ENCODE data around the gene IL10RA. TPM values are rescaled to one million over a fixed set of nuclear protein-coding genes. Genes with fewer than 3 reads are reported as not detected.
A peak's percentile ranks its signal among the peaks of the same experiment; 100 is the strongest.
"Not testable (repeated sequence)": the region's sequence is repeated elsewhere in the genome, so short reads cannot be mapped to it uniquely, and the experiment has no call there.

The IL10RA gene
- total RNA-seq, 2 experiments from 2014 or later: 161 to 187 TPM

- Mint-ChIP-seq H3K27ac (peak overlapping the region; percentile 56), H3K36me3 (ENCODE audit: low read depth) (peaks cover 14% of the 10 kb centered on the region), H3K27me3 (no peaks in the 10 kb centered on the region), H3K4me3 (peak overlapping the region; percentile 5), H3K9me3 (no peaks in the 10 kb centered on the region), H3K4me1 (peaks cover 59% of the 10 kb centered on the region)
- peak; percentile 46 for DNase-seq
- ChIA-PET POLR2A (no interaction called here), CTCF (interaction anchor here (0.6 to 1.6 kb wide), 5 partner anchors 10 to 354 kb away, joined by 3 to 4 read pairs (median 3); no protein-coding TSS in a partner anchor)
These were observed 15.7 kb upstream of the IL10RA start for GRCh38 chr11:117970400-117971024.

GRCh38 chr11:117972044-117972443, 14.2 kb upstream of the IL10RA start:
- DNase-seq: no peak
- Mint-ChIP-seq H3K4me3 (no peak overlapping the region), H3K27me3 (no peaks in the 10 kb centered on the region), H3K36me3 (ENCODE audit: low read depth) (peaks cover 28% of the 10 kb centered on the region), H3K9me3 (peaks cover 5% of the 10 kb centered on the region), H3K27ac (peak overlapping the region; percentile 6), H3K4me1 (peaks cover 72% of the 10 kb centered on the region)
- POLR2A ChIA-PET: no interaction called here
- CTCF ChIA-PET: interaction anchor here (1.5 kb wide), 1 partner anchor 25 kb away, joined by 7 read pairs; no protein-coding TSS in a partner anchor

GRCh38 chr11:117972629-117973502, 13.3 kb upstream of the IL10RA start:
- Mint-ChIP-seq H3K27ac (peak overlapping the region; percentile 71), H3K4me1 (peaks cover 80% of the 10 kb centered on the region), H3K9me3 (peaks cover 11% of the 10 kb centered on the region), H3K27me3 (no peaks in the 10 kb centered on the region), H3K36me3 (ENCODE audit: low read depth) (peaks cover 36% of the 10 kb centered on the region), H3K4me3 (no peak overlapping the region)
- DNase-seq: no peak
- POLR2A ChIA-PET: no interaction called here
- CTCF ChIA-PET: interaction anchor here (1.4 to 3.5 kb wide), 4 partner anchors 9 to 80 kb away, joined by 5 to 26 read pairs (median 6); partner anchors contain the start of gene IL10RA

- DNase-seq: no peak
- CTCF ChIA-PET: interaction anchor here (0.6 to 3.5 kb wide), 5 partner anchors 9 to 166 kb away, joined by 3 to 26 read pairs (median 5); partner anchors contain the start of gene IL10RA
- Mint-ChIP-seq H3K27me3 (no peaks in the 10 kb centered on the region), H3K4me3 (no peak overlapping the region), H3K9me3 (peaks cover 13% of the 10 kb centered on the region), H3K27ac (peak overlapping the region; percentile 61), H3K4me1 (peaks cover 80% of the 10 kb centered on the region), H3K36me3 (ENCODE audit: low read depth) (peaks cover 36% of the 10 kb centered on the region)
- POLR2A ChIA-PET: no interaction called here
These were observed 12.7 kb upstream of the IL10RA start for GRCh38 chr11:117973503-117973860.

- H3K4me3 Mint-ChIP-seq: no peak overlapping the region
- CTCF ChIA-PET: interaction anchor here (0.8 to 3.5 kb wide), 7 partner anchors 10 to 77 kb away, joined by 3 to 26 read pairs (median 4); partner anchors contain the start of gene IL10RA
- POLR2A ChIA-PET: no interaction called here
These were observed 9.7 kb upstream of the IL10RA start for GRCh38 chr11:117976445-117976844.

DNA sequence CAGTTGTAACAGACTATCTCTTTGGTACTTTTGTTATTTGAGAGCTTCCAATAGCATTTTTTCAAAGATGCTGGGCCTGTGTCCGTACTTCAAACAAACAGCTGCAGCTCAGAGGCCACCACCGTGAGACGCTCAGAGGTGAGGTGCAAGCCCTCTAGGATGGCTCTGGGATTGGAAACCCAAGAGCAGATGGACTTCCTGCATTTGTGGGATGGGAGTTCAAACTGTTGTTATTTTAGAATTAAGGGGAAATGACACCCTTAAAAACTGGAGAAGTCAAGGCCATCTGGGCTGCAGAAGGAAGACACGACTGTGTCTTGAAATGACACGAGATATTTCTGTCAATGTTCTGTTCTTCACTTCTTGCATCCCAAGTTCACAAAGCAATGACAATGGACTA, 9.2 kb upstream of the IL10RA start:
- Mint-ChIP-seq H3K4me1 (peaks cover 71% of the 10 kb centered on the region), H3K27ac (peak overlapping the region; percentile 19), H3K4me3 (no peak overlapping the region), H3K36me3 (ENCODE audit: low read depth) (peaks cover 37% of the 10 kb centered on the region), H3K27me3 (no peaks in the 10 kb centered on the region), H3K9me3 (peaks cover 13% of the 10 kb centered on the region)
- CTCF ChIA-PET: interaction anchor here (1.1 to 3.1 kb wide), 3 partner anchors 16 to 58 kb away, joined by 3 to 11 read pairs (median 3); no protein-coding TSS in a partner anchor
- no peak for DNase-seq
- POLR2A ChIA-PET: interaction anchor here (0.8 kb wide), 1 partner anchor 149 kb away, joined by 3 read pairs; no protein-coding TSS in a partner anchor

More at GRCh38 chr11:117976445-117976844, 9.7 kb upstream of the IL10RA start:
- Mint-ChIP-seq H3K4me1 (peaks cover 71% of the 10 kb centered on the region), H3K27me3 (no peaks in the 10 kb centered on the region), H3K36me3 (ENCODE audit: low read depth) (peaks cover 35% of the 10 kb centered on the region), H3K9me3 (peaks cover 13% of the 10 kb centered on the region), H3K27ac (peak overlapping the region; percentile 65)
- DNase-seq: no peak

DNA sequence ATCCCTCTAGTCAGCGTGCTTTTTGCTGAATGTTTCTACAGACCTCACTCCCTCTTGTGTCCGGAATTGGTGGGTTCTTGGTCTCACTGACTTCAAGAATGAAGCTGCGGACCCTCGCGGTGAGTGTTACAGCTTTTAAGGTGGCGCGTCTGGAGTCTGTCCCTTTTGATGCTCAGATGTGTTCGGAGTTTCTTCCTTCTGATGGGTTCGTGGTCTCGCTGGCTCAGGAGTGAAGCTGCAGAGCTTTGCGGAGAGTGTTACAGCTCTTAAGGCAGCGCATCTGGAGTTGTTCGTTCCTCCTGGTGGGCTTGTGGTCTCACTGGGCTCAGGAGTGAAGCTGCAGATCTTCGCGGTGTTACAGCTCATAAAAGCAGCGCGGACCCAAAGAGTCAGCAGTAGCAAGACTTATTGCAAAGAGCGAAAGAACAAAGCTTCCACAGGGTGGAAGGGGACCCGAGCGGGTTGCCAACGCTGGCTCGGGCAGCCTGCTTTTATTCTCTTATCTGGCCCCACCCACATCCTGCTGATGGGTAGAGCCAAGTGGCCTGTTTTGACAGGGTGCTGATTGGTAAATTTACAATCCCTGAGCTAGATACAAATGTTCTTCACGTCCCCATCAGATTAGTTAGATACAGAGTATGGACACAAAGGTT, 8.5 kb upstream of the IL10RA start:
- H3K9me3 Mint-ChIP-seq: peaks cover 13% of the 10 kb centered on the region
- CTCF ChIA-PET: interaction anchor here (1.0 to 3.1 kb wide), 6 partner anchors 10 to 57 kb away, joined by 3 to 11 read pairs (median 3); no protein-coding TSS in a partner anchor
- not testable (repeated sequence) for H3K27me3 Mint-ChIP-seq, DNase-seq
- H3K27ac Mint-ChIP-seq: peak overlapping the region; percentile 82
- peak overlapping the region; percentile 10 for H3K4me3 Mint-ChIP-seq
- H3K36me3 Mint-ChIP-seq (ENCODE audit: low read depth): peaks cover 39% of the 10 kb centered on the region
- POLR2A ChIA-PET: interaction anchor here (0.8 kb wide), 1 partner anchor 150 kb away, joined by 3 read pairs; no protein-coding TSS in a partner anchor
- peaks cover 65% of the 10 kb centered on the region for H3K4me1 Mint-ChIP-seq

GRCh38 chr11:117978291-117978910, 7.8 kb upstream of the IL10RA start:
- H3K4me3 Mint-ChIP-seq, POLR2A ChIA-PET, H3K27me3 Mint-ChIP-seq, DNase-seq: not testable (repeated sequence)
- peak overlapping the region; percentile 82 for H3K27ac Mint-ChIP-seq
- peaks cover 65% of the 10 kb centered on the region for H3K4me1 Mint-ChIP-seq
- CTCF ChIA-PET: interaction anchor here (1.0 to 3.1 kb wide), 9 partner anchors 10 to 37 kb away, joined by 3 to 11 read pairs (median 5); no protein-coding TSS in a partner anchor
- H3K9me3 Mint-ChIP-seq: peaks cover 13% of the 10 kb centered on the region
- peaks cover 45% of the 10 kb centered on the region for H3K36me3 Mint-ChIP-seq (ENCODE audit: low read depth)

- Mint-ChIP-seq H3K4me1 (peaks cover 67% of the 10 kb centered on the region), H3K27ac (peak overlapping the region; percentile 3), H3K4me3 (no peak overlapping the region), H3K36me3 (ENCODE audit: low read depth) (peaks cover 51% of the 10 kb centered on the region), H3K27me3 (no peaks in the 10 kb centered on the region), H3K9me3 (peaks cover 19% of the 10 kb centered on the region)
- no peak for DNase-seq
- ChIA-PET POLR2A (interaction anchor here (0.8 to 1.2 kb wide), 2 partner anchors 22 to 28 kb away, joined by 3 read pairs; no protein-coding TSS in a partner anchor), CTCF (interaction anchor here (0.9 to 3.1 kb wide), 7 partner anchors 9 to 73 kb away, joined by 3 to 11 read pairs (median 5); no protein-coding TSS in a partner anchor)
These were observed 7.2 kb upstream of the IL10RA start for GRCh38 chr11:117978991-117979390.

DNA sequence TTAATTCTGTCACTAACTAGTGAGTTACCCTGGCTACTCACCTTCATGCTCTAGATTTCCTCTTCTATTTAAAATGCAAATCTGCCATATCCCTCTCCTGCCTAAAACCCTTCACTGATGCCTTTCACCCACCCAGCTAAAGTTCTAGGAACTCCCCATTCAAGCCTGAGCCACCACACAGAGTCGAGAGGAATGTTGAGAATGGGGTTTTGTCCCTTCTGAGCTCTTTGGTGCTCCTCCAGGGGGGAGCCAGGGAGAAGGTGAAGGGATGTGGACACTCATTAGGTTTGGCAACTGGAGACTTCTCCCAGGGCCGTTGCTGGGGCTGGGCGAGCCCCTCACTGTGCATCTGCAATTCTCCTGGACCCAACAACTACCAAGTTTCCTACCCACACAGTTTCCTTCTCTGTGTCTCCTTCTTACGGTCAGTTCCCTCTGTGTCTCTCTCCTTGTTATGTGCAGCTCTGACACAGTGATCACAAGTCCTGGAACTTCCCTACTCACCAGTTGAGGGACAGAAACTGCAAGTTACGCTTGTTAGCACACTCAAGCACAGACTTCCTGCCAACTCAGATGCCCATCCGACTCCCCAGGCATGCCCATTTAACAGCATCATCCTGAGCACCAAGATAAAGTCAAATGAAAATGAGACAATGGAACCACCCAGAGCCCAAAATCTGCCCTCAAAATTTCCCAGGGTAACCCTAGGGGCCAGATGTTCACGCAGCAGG, 6.5 kb upstream of the IL10RA start:
- no peaks in the 10 kb centered on the region for H3K27me3 Mint-ChIP-seq
- POLR2A ChIA-PET: interaction anchor here (0.8 to 1.2 kb wide), 2 partner anchors 22 to 28 kb away, joined by 3 read pairs; no protein-coding TSS in a partner anchor

GRCh38 chr11:117980280-117980679, 5.9 kb upstream of the IL10RA start:
- Mint-ChIP-seq H3K4me3 (no peak overlapping the region), H3K9me3 (peaks cover 19% of the 10 kb centered on the region), H3K27ac (no peak overlapping the region), H3K4me1 (peaks cover 74% of the 10 kb centered on the region), H3K36me3 (ENCODE audit: low read depth) (peaks cover 61% of the 10 kb centered on the region), H3K27me3 (no peaks in the 10 kb centered on the region)
- DNase-seq: no peak
- POLR2A ChIA-PET: no interaction called here
- CTCF ChIA-PET: interaction anchor here (0.6 to 2.1 kb wide), 7 partner anchors 15 to 153 kb away, joined by 3 to 7 read pairs (median 4); no protein-coding TSS in a partner anchor

More for the DNA sequence above, 6.5 kb upstream of the IL10RA start:
- CTCF ChIA-PET: interaction anchor here (0.6 to 3.1 kb wide), 12 partner anchors 8 to 153 kb away, joined by 3 to 11 read pairs (median 4); no protein-coding TSS in a partner anchor
- peaks cover 68% of the 10 kb centered on the region for H3K4me1 Mint-ChIP-seq
- H3K27ac Mint-ChIP-seq: peak overlapping the region; percentile 32
- H3K36me3 Mint-ChIP-seq (ENCODE audit: low read depth): peaks cover 55% of the 10 kb centered on the region
- peaks cover 19% of the 10 kb centered on the region for H3K9me3 Mint-ChIP-seq
- no peak for DNase-seq
- no peak overlapping the region for H3K4me3 Mint-ChIP-seq

Data from activated CD4-positive, alpha-beta T cell treated with anti-CD3 and anti-CD28 coated beads, Interleukin-2, amount 10 ng/mL, durations not matched to agents 7 days and 5 days (primary cell).